Mononuclear cell (primary cell): ENCODE results near the gene TMEM151B. TPM values are rescaled to one million over a fixed set of nuclear protein-coding genes. Genes with fewer than 3 reads are reported as not detected.
"Not testable (repeated sequence)": the region's sequence is repeated elsewhere in the genome, so short reads cannot be mapped to it uniquely, and the experiment has no call there.

ENCODE experiments used
- H3K27me3 ChIP-seq: 2 replicates; pipeline ENCODE4 v1.6.0; 2011; ENCODE audit warnings: low read length, control low read depth; ENCODE audit not compliant: insufficient read depth
- H3K4me1 ChIP-seq: 2 replicates; pipeline ENCODE4 v1.5.1; 2011; ENCODE audit warnings: mild to moderate bottlenecking, low read length, control low read depth; ENCODE audit not compliant: insufficient read depth
- H3K4me3 ChIP-seq: 2 replicates; pipeline ENCODE4 v1.5.1; 2011; ENCODE audit warnings: mild to moderate bottlenecking, low read length, moderate library complexity
- H3K9me3 ChIP-seq: 2 replicates; pipeline ENCODE4 v1.5.1; 2011; ENCODE audit warnings: low read depth, mild to moderate bottlenecking, control low read depth, low read length
- total RNA-seq: library from RNA; depleted of rRNA; stranded (reverse); fragments of >200 nt; gene quantifications from one replicate; pipeline ENCODE4 v1.2.3, GENCODE V29; 2012

Gene TMEM151B
- total RNA-seq, 1 donor = not detected

- H3K4me3 ChIP-seq, H3K4me1 ChIP-seq, H3K9me3 ChIP-seq: not testable (repeated sequence)
- peaks cover 19% of the 10 kb centered on the region for H3K27me3 ChIP-seq
Measured at GRCh38 chr6:44328203-44328602, 58.0 kb downstream of the TMEM151B start.

GRCh38 chr6:44329858-44330257 lies 59.6 kb downstream of the TMEM151B start:
- Histone ChIP-seq H3K4me3 (no peak overlapping the region), H3K27me3 (peaks cover 19% of the 10 kb centered on the region), H3K9me3 (no peaks in the 10 kb centered on the region), H3K4me1 (peaks cover 21% of the 10 kb centered on the region)

GRCh38 chr6:44332585-44332984 lies 62.3 kb downstream of the TMEM151B start:
- H3K4me1 ChIP-seq = peaks cover 21% of the 10 kb centered on the region
- peaks cover 17% of the 10 kb centered on the region for H3K27me3 ChIP-seq
- H3K9me3 ChIP-seq = no peaks in the 10 kb centered on the region
- no peak overlapping the region for H3K4me3 ChIP-seq

GRCh38 chr6:44333273-44333919 lies 63.1 kb downstream of the TMEM151B start:
- Histone ChIP-seq H3K4me1 (peaks cover 21% of the 10 kb centered on the region), H3K27me3 (peaks cover 15% of the 10 kb centered on the region), H3K9me3 (no peaks in the 10 kb centered on the region), H3K4me3 (no peak overlapping the region)

- no peaks in the 10 kb centered on the region for H3K9me3 ChIP-seq
- H3K27me3 ChIP-seq = peaks cover 14% of the 10 kb centered on the region
- H3K4me1 ChIP-seq = peaks cover 21% of the 10 kb centered on the region
- no peak overlapping the region for H3K4me3 ChIP-seq
Measured at GRCh38 chr6:44333942-44334341, 63.7 kb downstream of the TMEM151B start.

- peaks cover 21% of the 10 kb centered on the region for H3K4me1 ChIP-seq
- H3K9me3 ChIP-seq = no peaks in the 10 kb centered on the region
- no peaks in the 10 kb centered on the region for H3K27me3 ChIP-seq
- no peak overlapping the region for H3K4me3 ChIP-seq
Measured at GRCh38 chr6:44335631-44336030, 65.4 kb downstream of the TMEM151B start.

GRCh38 chr6:44338228-44339122 lies 68.2 kb downstream of the TMEM151B start:
- Histone ChIP-seq H3K9me3 (no peaks in the 10 kb centered on the region), H3K4me1 (peaks cover 24% of the 10 kb centered on the region), H3K4me3 (no peak overlapping the region), H3K27me3 (peaks cover 23% of the 10 kb centered on the region)

- Histone ChIP-seq H3K4me1 (peaks cover 15% of the 10 kb centered on the region), H3K9me3 (no peaks in the 10 kb centered on the region), H3K27me3 (peaks cover 31% of the 10 kb centered on the region)
Measured at GRCh38 chr6:44339301-44339700, 69.1 kb downstream of the TMEM151B start.

GRCh38 chr6:44339763-44340625 lies 69.7 kb downstream of the TMEM151B start:
- no peak overlapping the region for H3K4me3 ChIP-seq
- H3K4me1 ChIP-seq = peaks cover 12% of the 10 kb centered on the region
- peaks cover 38% of the 10 kb centered on the region for H3K27me3 ChIP-seq
- H3K9me3 ChIP-seq = no peaks in the 10 kb centered on the region

More at GRCh38 chr6:44339301-44339700, 69.1 kb downstream of the TMEM151B start:
- no peak overlapping the region for H3K4me3 ChIP-seq

- Histone ChIP-seq H3K27me3 (peaks cover 44% of the 10 kb centered on the region), H3K4me1 (peaks cover 12% of the 10 kb centered on the region), H3K9me3 (no peaks in the 10 kb centered on the region), H3K4me3 (no peak overlapping the region)
Measured at GRCh38 chr6:44341095-44341890, 71.0 kb downstream of the TMEM151B start.

- Histone ChIP-seq H3K4me3 (no peak overlapping the region), H3K4me1 (peaks cover 12% of the 10 kb centered on the region), H3K9me3 (no peaks in the 10 kb centered on the region), H3K27me3 (peaks cover 44% of the 10 kb centered on the region)
Measured at GRCh38 chr6:44342052-44342451, 71.8 kb downstream of the TMEM151B start.

GRCh38 chr6:44342489-44342888 lies 72.2 kb downstream of the TMEM151B start, which contains the start of gene SPATS1:
SPATS1 (plus strand) TSS chr6:44342650; CDS start chr6:44343096, 446 bp downstream.
- Histone ChIP-seq H3K27me3 (peaks cover 44% of the 10 kb centered on the region), H3K4me3 (no peak within 1 kb of the TSS), H3K4me1 (peaks cover 12% of the 10 kb centered on the region), H3K9me3 (no peaks in the 10 kb centered on the region)

GRCh38 chr6:44346818-44347217 lies 76.6 kb downstream of the TMEM151B start:
- peaks cover 37% of the 10 kb centered on the region for H3K27me3 ChIP-seq
- H3K9me3 ChIP-seq, H3K4me3 ChIP-seq: not testable (repeated sequence)
- H3K4me1 ChIP-seq = peaks cover 12% of the 10 kb centered on the region
